Effector memory CD8-positive, alpha-beta T cell (primary cell): ENCODE results near the gene MAFB.

Experiments
- ATAC-seq: fragments of 150-1000 bp; cut with Tn5 transposase; replicated peaks from 2 replicates; pipeline ENCODE4 v1.10.0; 2021; ENCODE audit warnings: mild to moderate bottlenecking, moderate library complexity
- DNase-seq, 3 experiments: peaks; one replicate each; pipeline ENCODE4 v3.0.0; 2021
- H3K27ac Mint-ChIP-seq, 2 donors: one replicate each; pipeline ENCODE4 v1.8.0; 2022; ENCODE audit warnings: mild to moderate bottlenecking in 2 of 2, mixed read lengths in 2 of 2, moderate library complexity in 2 of 2
- H3K27me3 Mint-ChIP-seq, 2 donors: one replicate each; pipeline ENCODE4 v1.8.0; 2022; ENCODE audit warnings: mixed read lengths in 2 of 2
- H3K36me3 Mint-ChIP-seq: one replicate; pipeline ENCODE4 v1.8.0; 2022; ENCODE audit warnings: mild to moderate bottlenecking, moderate library complexity, mixed read lengths; ENCODE audit not compliant: insufficient read depth
- H3K4me1 Mint-ChIP-seq, 2 donors: one replicate each; pipeline ENCODE4 v1.8.0; 2022; ENCODE audit warnings: low read depth in 2 of 2, mixed read lengths in 2 of 2
- H3K4me3 Mint-ChIP-seq, 2 donors: one replicate each; pipeline ENCODE4 v1.8.0; 2022; ENCODE audit warnings: mild to moderate bottlenecking in 2 of 2, mixed read lengths in 2 of 2, moderate library complexity in 2 of 2
- H3K9me3 Mint-ChIP-seq, 2 donors: one replicate each; pipeline ENCODE4 v1.8.0; 2022; ENCODE audit warnings: mixed read lengths in 2 of 2

Gene MAFB

DNA sequence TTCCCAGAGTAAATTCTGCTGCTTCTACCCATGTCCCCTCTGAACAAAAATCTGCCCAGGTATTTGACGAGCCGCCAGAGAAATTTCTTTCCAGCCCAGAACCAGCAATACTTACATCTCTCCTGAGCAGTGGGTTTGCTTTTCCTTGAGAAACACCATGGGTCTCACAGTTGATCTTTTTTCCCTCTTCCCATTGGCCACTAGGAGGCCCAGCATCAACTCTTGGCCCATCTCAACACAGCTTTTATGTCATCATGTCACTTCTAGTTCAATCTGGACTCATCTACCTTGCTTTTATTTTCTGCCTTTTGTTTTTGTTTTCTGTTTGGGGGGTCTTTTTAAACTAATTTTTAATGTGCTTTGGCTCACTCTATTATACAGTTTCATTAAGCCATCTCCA lies 18.8 kb downstream of the MAFB start:
- Mint-ChIP-seq H3K36me3 (no peaks in the 10 kb centered on the region), H3K4me3 (no peak overlapping the region), H3K9me3 (peaks cover 0 to 2% of the 10 kb centered on the region in 2 donors), H3K27me3 (peaks cover 0 to 32% of the 10 kb centered on the region in 2 donors), H3K4me1 (no peaks in the 10 kb centered on the region), H3K27ac (no peak overlapping the region)
- DNase-seq, result no peak
- ATAC-seq, result no peak

DNA sequence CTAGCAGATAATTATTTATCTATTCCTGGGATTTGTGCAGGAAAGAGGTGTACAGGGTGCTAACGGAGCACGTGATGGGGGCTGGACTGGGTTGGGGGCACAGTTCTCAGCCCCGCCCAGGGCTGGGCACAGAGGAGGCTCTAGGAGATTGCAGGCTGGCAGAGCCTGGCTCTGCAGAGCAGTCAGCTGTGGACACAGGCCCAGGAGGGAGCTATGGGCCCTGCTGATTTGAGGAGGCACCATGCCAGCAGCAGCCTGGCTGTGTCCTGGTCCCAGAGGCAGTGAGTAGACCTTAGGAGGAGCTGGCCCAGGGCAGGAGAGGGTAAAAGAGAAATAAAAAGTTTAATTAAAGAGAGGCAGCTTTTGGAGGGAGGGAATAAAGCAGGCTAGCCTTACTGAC lies 19.3 kb downstream of the MAFB start:
- no peaks in the 10 kb centered on the region for H3K36me3 Mint-ChIP-seq
- no peaks in the 10 kb centered on the region for H3K4me1 Mint-ChIP-seq
- H3K4me3 Mint-ChIP-seq, result no peak overlapping the region
- H3K27me3 Mint-ChIP-seq, result peaks cover 0 to 32% of the 10 kb centered on the region in 2 donors
- no peak for ATAC-seq
- no peak overlapping the region for H3K27ac Mint-ChIP-seq
- DNase-seq, result no peak
- H3K9me3 Mint-ChIP-seq, result peaks cover 0 to 2% of the 10 kb centered on the region in 2 donors

DNA sequence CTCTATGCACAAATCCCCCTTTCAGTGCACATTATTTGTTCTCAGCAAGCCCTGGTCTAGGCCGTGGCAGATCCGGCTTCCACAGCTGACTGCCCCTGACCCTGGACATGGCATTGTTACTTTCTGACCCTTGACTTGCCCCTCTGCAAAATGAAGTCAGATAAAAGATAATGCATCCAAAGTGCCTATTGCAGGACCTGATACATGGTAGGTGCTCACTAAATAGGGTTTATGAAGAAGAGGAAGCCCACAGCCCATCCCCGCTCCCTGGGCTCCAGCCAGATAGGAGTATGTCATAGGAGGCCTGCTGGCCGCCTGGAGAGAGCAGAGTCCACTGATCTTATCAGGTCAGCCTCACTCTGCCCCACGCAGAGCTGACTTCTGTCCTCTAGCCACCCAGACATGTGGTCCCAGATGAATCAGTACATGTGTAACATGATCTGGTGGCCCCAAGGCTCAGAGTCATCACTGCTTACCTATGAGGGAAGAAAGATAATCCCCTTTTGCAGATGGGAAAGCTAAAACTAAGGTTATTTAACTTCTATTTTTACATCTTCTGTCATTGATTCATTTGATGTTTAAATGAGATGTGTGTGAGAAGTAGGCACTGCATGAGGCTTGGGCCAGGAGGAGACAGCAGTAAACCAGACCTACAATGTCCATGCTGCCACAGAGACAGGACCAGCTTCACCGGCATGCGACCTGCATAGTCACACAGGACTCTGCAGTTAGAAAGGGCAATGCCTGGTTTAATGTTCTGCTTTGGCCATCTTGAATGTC lies 20.4 kb downstream of the MAFB start:
- no peaks in the 10 kb centered on the region for H3K36me3 Mint-ChIP-seq
- H3K9me3 Mint-ChIP-seq, result peaks cover 0 to 2% of the 10 kb centered on the region in 2 donors
- ATAC-seq (no peak), DNase-seq (no peak)
- no peak overlapping the region for H3K27ac Mint-ChIP-seq
- peaks cover 0 to 27% of the 10 kb centered on the region in 2 donors for H3K27me3 Mint-ChIP-seq
- no peak overlapping the region for H3K4me3 Mint-ChIP-seq
- H3K4me1 Mint-ChIP-seq, result no peaks in the 10 kb centered on the region

DNA sequence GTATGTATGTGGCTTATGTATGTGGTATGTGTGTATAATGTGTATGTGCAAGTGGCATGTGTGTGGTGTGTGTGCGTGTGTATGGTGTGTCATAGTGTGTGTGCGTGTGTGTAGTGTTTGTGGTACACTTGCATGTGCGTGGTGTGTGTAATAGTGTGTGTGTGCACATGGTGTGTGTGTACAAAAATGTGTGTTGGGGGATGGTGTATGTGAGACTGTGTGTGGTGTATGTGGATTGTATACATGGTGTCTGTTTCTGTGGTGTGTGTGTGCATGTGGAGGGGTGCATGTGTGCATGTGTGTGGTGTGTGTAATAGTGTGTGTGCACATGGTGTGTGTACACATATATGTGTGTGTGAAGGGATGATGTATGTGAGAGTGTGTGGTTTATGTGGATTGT lies 21.5 kb downstream of the MAFB start:
- H3K27ac Mint-ChIP-seq, result no peak overlapping the region
- no peaks in the 10 kb centered on the region for H3K36me3 Mint-ChIP-seq
- no peak overlapping the region for H3K4me3 Mint-ChIP-seq
- ATAC-seq (no peak), DNase-seq (no peak)
- no peaks in the 10 kb centered on the region for H3K4me1 Mint-ChIP-seq
- peaks cover 0 to 28% of the 10 kb centered on the region in 2 donors for H3K27me3 Mint-ChIP-seq
- H3K9me3 Mint-ChIP-seq, result peaks cover 0 to 2% of the 10 kb centered on the region in 2 donors

DNA sequence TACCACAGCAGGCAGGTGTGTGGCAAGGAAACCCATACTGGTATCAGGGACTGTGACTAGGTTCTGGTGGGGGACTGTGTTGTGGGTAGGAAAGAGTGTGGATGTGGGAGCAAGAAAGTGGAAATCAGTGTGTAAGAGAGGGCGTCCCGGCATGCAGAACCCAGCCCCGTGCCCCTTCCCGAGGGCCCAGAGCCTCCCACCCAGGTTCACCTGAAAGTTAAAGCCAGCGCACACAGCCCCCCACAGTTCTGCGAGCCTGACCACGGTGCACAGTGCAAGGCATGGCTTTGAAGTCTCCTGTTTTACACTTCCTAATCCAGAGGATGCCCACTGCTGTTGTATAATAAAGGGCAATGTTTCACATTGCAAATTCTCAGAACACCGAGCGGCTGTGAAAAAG lies 22.7 kb downstream of the MAFB start:
- Mint-ChIP-seq H3K4me1 (no peaks in the 10 kb centered on the region), H3K27me3 (peaks cover 0 to 25% of the 10 kb centered on the region in 2 donors), H3K36me3 (no peaks in the 10 kb centered on the region), H3K4me3 (no peak overlapping the region), H3K9me3 (peaks cover 0 to 2% of the 10 kb centered on the region in 2 donors), H3K27ac (no peak overlapping the region)
- ATAC-seq (no peak), DNase-seq (no peak)

DNA sequence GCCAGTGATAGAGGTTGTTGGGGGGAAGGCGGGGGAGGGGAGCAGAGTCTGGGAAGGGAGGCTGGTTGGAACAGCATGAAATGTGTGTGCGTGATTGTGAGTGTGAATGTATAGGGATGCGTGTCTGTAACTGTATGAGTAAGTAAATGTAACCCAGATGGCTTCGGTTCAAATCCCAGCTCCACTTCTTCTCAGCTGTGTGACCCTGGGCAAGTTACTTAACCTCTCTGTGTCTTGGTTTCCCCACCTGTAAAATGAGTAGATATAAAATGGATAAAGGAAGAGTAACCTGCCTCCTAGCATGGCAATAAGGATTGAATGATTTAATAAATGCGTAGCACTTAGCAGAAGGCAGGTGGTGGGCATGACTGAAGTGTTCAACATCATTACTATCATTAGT lies 24.1 kb downstream of the MAFB start:
- Mint-ChIP-seq H3K27ac (no peak overlapping the region), H3K9me3 (no peaks in the 10 kb centered on the region), H3K36me3 (no peaks in the 10 kb centered on the region), H3K4me1 (no peaks in the 10 kb centered on the region), H3K27me3 (peaks cover 0 to 18% of the 10 kb centered on the region in 2 donors), H3K4me3 (no peak overlapping the region)
- DNase-seq (no peak), ATAC-seq (no peak)

DNA sequence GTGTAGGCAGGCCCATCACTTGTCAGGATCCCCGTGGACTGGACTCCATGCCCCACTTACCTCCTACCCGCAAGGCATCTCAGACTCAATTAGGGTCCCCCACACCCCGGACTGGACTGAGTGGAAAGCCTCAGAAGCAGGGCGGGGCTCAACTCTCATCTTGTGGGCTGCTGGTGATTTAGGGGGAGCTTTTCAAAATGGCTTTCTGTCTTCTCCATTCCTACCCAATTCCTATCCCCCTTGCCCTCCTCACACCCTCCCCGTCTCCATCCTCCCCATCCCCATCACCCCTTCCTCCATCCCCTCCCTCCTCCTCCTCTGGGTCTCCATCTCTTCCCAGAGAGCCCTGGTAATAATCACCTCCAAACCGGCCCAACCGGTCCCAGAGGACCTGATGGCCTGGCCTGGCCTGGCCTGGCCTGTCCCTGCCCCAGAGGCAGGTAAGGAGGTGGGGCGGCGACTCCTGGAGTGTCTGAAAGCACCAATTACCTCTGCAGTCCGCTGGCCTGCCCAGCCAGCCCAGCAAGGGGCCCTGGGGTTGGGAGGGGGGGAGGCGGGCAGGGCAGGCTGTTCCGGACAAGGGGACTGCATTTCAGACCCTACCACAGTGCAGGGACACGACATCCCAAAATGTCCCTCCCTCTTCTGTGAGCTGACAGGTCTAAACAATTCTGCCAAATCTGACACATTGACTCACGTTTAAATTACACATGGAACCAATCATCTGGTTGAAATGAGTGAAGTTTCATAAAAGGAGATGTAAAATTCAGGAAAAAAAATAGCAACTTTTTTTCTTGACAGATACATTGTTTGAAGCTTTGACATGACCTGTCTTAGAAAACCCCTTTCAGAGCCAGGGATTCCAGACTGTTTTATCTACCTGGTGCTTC lies 24.8 kb downstream of the MAFB start:
- H3K9me3 Mint-ChIP-seq, result no peaks in the 10 kb centered on the region
- H3K27me3 Mint-ChIP-seq, result peaks cover under 1 to 21% of the 10 kb centered on the region in 2 donors
- DNase-seq (no peak), ATAC-seq (no peak)
- no peaks in the 10 kb centered on the region for H3K4me1 Mint-ChIP-seq
- H3K27ac Mint-ChIP-seq, result no peak overlapping the region
- no peak overlapping the region for H3K4me3 Mint-ChIP-seq
- no peaks in the 10 kb centered on the region for H3K36me3 Mint-ChIP-seq

DNA sequence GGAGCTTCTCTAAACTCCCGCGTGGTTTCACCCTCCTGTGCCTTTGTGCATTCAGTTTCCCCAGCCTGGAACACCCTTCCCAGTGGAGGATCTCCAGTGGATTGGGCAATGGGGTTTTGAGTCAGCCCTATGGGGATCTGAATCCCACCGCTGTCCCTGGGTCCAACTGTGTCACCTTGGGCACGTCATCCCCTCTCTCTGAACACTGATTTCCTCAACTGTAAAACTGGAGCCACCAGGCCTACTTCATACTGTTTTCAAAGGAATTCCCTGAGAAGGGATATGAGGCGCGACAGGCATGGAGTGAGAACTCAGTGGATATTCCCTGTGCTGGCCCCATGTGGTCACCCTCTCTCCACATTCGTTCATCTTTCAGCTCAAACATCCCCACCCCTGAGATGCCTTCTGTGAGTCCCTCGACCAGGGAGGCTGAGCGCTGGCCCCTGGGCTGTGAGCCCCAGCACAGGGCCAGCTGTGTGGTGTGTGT lies 25.7 kb downstream of the MAFB start:
- Mint-ChIP-seq H3K9me3 (no peaks in the 10 kb centered on the region), H3K4me1 (no peaks in the 10 kb centered on the region), H3K27me3 (peaks cover 6 to 30% of the 10 kb centered on the region in 2 donors), H3K27ac (no peak overlapping the region), H3K36me3 (no peaks in the 10 kb centered on the region), H3K4me3 (no peak overlapping the region)
- DNase-seq (no peak), ATAC-seq (no peak)

DNA sequence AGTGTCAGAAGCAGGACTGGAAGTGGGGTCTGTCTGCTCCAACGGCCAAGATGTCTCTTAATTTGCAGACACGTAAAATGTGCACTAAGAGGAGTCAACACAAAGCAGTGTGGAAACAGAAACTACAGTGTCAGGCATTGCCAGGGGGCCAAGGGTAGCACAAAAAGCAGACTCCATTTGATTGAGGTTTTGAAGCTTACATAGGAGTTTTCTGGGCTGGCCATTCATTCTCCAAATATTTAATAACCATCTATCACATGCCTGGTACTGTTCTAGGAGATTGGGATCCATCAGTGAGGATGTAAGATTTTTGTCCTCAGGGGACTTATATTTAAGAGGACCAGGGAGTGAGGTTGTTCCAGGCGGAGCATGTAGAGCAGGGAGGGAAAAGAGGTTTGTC lies 29.5 kb downstream of the MAFB start:
- Mint-ChIP-seq H3K36me3 (peaks cover 5% of the 10 kb centered on the region), H3K27ac (no peak overlapping the region), H3K27me3 (peaks cover 17 to 55% of the 10 kb centered on the region in 2 donors), H3K9me3 (no peaks in the 10 kb centered on the region), H3K4me1 (no peaks in the 10 kb centered on the region), H3K4me3 (no peak overlapping the region)
- DNase-seq, result no peak
- ATAC-seq, result no peak

DNA sequence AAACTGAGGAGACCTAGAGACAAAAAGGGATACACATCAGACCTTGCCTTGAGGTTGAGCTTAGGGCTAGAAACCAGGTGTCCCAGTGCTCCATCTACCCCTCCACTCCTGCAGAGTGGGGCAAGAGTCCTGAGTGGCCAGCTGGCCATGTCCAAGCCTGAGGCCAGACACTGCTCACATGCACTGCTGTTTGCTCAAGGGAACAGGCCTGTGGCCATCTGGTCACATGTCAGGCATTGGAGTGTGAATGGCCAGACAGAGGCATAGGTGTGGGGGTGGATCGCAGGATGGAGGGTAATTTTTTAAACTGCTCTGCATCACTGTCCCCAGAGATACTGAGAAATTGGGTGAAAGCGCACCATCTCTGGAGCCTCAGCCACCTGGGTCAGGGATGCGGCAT lies 30.5 kb downstream of the MAFB start:
- ATAC-seq, result no peak
- H3K4me1 Mint-ChIP-seq, result no peaks in the 10 kb centered on the region
- H3K9me3 Mint-ChIP-seq, result no peaks in the 10 kb centered on the region
- no peak overlapping the region for H3K27ac Mint-ChIP-seq
- DNase-seq, result no peak
- H3K27me3 Mint-ChIP-seq, result peaks cover 23 to 61% of the 10 kb centered on the region in 2 donors
- peaks cover 5% of the 10 kb centered on the region for H3K36me3 Mint-ChIP-seq
- no peak overlapping the region for H3K4me3 Mint-ChIP-seq

DNA sequence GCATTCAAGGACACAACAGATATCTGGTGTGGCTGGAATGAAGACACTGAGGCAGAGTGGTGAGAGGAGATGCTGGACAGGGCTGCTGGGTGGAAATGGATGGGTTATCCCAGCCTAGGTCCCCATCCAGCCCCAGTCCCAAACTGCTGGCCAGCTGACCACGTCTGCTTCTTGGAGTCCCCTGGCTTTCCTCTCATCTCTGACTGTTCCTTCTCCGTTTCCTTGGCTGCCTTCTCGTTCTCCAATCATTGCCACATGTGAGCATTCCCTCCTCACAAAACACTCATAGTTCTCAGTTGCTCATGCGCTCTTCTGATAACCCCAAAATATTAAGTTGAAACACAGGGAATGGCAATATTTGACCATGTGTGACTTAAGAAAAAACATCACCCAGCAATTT lies 31.5 kb downstream of the MAFB start:
- H3K27ac Mint-ChIP-seq, result no peak overlapping the region
- H3K4me3 Mint-ChIP-seq, result no peak overlapping the region
- ATAC-seq (no peak), DNase-seq (no peak)
- H3K36me3 Mint-ChIP-seq, result peaks cover 5% of the 10 kb centered on the region
- peaks cover 28 to 59% of the 10 kb centered on the region in 2 donors for H3K27me3 Mint-ChIP-seq
- H3K4me1 Mint-ChIP-seq, result no peaks in the 10 kb centered on the region
- H3K9me3 Mint-ChIP-seq, result no peaks in the 10 kb centered on the region

DNA sequence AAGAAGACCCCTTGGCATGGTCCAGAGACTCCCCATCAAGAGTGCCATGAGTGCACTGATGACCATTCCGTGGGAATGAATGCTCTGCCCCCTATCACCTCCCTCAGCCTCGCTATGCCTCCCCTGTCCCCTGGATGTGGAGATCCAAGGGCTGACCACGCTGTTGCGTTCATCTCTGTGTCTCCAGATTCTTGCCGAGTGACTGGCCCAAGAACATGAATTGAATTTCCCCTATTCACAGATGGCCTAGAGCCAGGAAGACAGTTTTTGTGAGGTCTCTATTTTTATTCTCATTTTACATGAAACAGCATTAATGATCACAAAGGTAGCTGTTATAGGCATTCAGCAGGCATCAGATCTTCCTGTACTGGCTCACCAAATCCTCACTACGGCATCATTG lies 33.6 kb downstream of the MAFB start:
- Mint-ChIP-seq H3K9me3 (no peaks in the 10 kb centered on the region), H3K4me3 (no peak overlapping the region), H3K36me3 (peaks cover 5% of the 10 kb centered on the region), H3K27ac (no peak overlapping the region), H3K27me3 (peaks cover 28 to 55% of the 10 kb centered on the region in 2 donors), H3K4me1 (no peaks in the 10 kb centered on the region)
- ATAC-seq (no peak), DNase-seq (no peak)

DNA sequence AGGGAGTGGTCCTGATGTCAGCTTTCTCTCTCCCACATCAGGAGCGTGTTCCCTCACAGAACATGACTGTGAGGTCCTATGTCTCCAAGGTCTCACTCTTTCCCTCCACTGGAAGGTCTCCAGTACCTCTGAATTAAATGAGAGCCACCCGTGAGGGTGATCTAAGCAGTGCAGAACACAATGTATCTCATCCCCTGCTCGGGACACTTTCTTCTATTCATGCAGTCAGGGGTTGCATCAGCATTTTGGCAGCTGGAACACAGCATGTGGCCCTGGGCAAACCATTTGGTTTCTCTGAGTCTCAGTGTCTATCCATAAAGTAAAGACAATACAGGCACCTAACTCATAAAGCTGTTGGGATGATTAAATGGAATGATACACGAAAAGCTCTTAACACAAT lies 34.2 kb downstream of the MAFB start:
- Mint-ChIP-seq H3K36me3 (peaks cover 5% of the 10 kb centered on the region), H3K4me3 (no peak overlapping the region), H3K27me3 (peaks cover 28 to 60% of the 10 kb centered on the region in 2 donors), H3K27ac (no peak overlapping the region), H3K4me1 (no peaks in the 10 kb centered on the region), H3K9me3 (no peaks in the 10 kb centered on the region)
- DNase-seq (no peak), ATAC-seq (no peak)
